ENCODE measurements around the gene ZSWIM1. TPM values are rescaled to one million over a fixed set of nuclear protein-coding genes. Genes with fewer than 3 reads are reported as not detected.
"Not testable (repeated sequence)": the region's sequence is repeated elsewhere in the genome, so short reads cannot be mapped to it uniquely, and the experiment has no call there.

Gene ZSWIM1
- total and polyA plus RNA-seq, 8 donors: 9.9 to 14.8 (median 13.8) TPM

GRCh38 chr20:45867136-45867818, 13.8 kb upstream of the ZSWIM1 start:
- intact Hi-C loops (cut with DNase I): no loop called here
- Histone ChIP-seq H3K27ac (no peak overlapping the region), H3K27me3 (no peaks in the 10 kb centered on the region), H3K36me3 (no peaks in the 10 kb centered on the region), H3K4me3 (no peak overlapping the region), H3K4me1 (peaks cover 0 to 5% of the 10 kb centered on the region in 2 donors), H3K9me3 (no peaks in the 10 kb centered on the region)
- no peak for TF ChIP-seq CTCF (IDR thresholded peaks at IDR 0.05)
- ATAC-seq (peak; percentile 33), DNase-seq (no peak)

GRCh38 chr20:45867819-45868176, 13.2 kb upstream of the ZSWIM1 start:
- peaks cover 0 to 1% of the 10 kb centered on the region in 2 donors for H3K36me3 ChIP-seq
- H3K27me3 ChIP-seq: no peaks in the 10 kb centered on the region
- TF ChIP-seq CTCF (IDR thresholded peaks at IDR 0.05): no peak
- ATAC-seq: peak; percentile 74
- H3K9me3 ChIP-seq: no peaks in the 10 kb centered on the region
- intact Hi-C loops (cut with DNase I): no loop called here
- H3K4me3 ChIP-seq: no peak overlapping the region
- no peak overlapping the region for H3K27ac ChIP-seq
- peaks cover 0 to 5% of the 10 kb centered on the region in 2 donors for H3K4me1 ChIP-seq
- no peak for DNase-seq

GRCh38 chr20:45872626-45873025, 8.4 kb upstream of the ZSWIM1 start:
- Histone ChIP-seq H3K36me3 (peaks cover 0 to 16% of the 10 kb centered on the region in 2 donors), H3K4me3 (no peak overlapping the region), H3K4me1 (no peaks in the 10 kb centered on the region), H3K27ac (no peak overlapping the region), H3K9me3 (no peaks in the 10 kb centered on the region), H3K27me3 (no peaks in the 10 kb centered on the region)
- intact Hi-C loops (cut with DNase I): no loop called here
- TF ChIP-seq CTCF (IDR thresholded peaks at IDR 0.05): no peak
- DNase-seq: no peak
- no peak for ATAC-seq

- no peaks in the 10 kb centered on the region for H3K9me3 ChIP-seq
- peaks cover 0 to 25% of the 10 kb centered on the region in 2 donors for H3K36me3 ChIP-seq
- no peaks in the 10 kb centered on the region for H3K27me3 ChIP-seq
- DNase-seq: no peak
- no peak overlapping the region for H3K27ac ChIP-seq
- ATAC-seq: no peak
- no peak for TF ChIP-seq CTCF (IDR thresholded peaks at IDR 0.05)
- intact Hi-C loops (cut with DNase I): no loop called here
- H3K4me1 ChIP-seq: no peaks in the 10 kb centered on the region
- H3K4me3 ChIP-seq: no peak overlapping the region
Observed at GRCh38 chr20:45873409-45874103, 7.5 kb upstream of the ZSWIM1 start.

GRCh38 chr20:45874104-45874481, 6.9 kb upstream of the ZSWIM1 start:
- H3K27me3 ChIP-seq; ATAC-seq; H3K9me3 ChIP-seq; intact Hi-C loops (cut with DNase I); DNase-seq; H3K27ac ChIP-seq; H3K4me3 ChIP-seq; H3K4me1 ChIP-seq: not testable (repeated sequence)
- peaks cover 0 to 30% of the 10 kb centered on the region in 2 donors for H3K36me3 ChIP-seq

All from left lung (tissue), 10 donors.